GM19193 (cell line): Measurements from ENCODE around the gene ZBTB46.

Experiments used
- POLR2A ChIP-seq: IDR thresholded peaks from 4 replicates; pipeline ENCODE4 v1.6.1; 2011; ENCODE audit not compliant: insufficient read depth, insufficient read length; ENCODE audit errors: extremely low read depth

Gene ZBTB46

DNA sequence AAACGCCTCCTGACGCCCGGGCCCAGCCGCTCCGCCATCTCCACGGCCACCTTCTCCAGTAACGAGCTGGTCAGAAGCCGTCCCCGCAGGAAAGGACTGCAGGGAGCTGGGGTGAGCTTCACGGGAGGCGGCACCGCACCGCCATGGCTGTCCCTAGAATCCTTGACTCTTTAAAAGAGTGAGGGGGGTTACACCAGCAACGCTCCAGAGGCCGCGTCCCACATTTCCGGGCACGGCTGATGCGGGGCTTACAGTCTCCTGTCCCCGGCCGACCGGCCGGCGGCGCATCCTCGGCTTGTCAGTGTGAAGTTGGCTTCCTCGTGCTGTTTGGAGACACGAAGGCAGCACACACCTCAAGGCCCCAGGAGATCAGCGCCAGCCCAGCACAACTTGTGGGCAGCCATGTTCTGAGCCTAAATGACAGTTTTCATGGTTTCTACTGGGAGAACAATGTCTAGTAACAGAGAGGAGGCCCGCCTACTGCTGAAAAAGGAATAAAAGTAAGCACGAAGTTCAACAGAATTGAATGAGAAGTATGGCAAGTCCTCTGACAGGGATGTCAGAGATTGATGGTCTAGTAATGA, 61.1 kb downstream of the ZBTB46 start:
- TF ChIP-seq POLR2A, result no peak

DNA sequence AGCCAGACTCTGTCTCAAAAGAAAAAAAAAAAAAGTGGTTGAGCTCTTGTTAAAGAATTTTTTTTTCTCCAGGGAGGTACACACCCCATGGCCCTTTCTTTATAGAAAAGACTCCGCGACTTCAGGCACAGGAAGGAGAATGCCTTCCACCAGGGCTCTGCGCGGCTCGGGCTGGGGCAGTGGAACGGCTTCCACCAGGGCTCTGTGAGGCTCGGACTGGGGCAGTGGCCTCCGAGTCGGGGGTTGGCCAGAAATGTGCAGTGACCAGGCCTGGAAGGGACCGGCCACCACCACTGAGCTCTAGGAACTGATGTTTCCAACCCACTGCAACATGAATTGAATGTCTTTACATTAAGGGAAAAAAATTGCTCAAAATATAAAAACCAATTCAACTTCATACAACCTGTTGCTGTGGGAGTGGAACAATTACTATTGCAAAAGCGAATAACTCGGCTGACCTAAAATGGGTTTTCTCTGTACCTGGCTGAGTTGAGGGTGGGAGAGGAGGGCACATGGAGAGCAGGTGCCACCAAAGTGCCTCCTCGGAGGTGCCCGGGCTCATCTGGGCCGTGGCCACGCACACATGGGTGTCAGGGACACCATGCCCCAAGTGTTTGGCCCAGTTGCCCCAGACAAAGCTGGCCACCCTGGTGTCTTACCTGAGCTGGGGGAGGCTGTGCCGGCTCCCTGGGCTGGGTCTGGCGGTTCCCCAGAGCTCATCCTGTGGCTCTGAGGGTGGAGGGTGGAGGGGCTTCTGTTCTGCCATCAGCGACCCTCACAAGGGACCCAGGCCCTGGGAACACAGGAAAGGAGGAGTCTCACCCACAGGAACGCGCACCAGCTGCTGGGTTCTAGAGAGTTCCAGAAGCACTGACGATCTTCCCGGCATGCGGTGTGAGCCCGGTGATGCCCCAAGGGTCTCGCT, 62.2 kb downstream of the ZBTB46 start:
- no peak for TF ChIP-seq POLR2A

DNA sequence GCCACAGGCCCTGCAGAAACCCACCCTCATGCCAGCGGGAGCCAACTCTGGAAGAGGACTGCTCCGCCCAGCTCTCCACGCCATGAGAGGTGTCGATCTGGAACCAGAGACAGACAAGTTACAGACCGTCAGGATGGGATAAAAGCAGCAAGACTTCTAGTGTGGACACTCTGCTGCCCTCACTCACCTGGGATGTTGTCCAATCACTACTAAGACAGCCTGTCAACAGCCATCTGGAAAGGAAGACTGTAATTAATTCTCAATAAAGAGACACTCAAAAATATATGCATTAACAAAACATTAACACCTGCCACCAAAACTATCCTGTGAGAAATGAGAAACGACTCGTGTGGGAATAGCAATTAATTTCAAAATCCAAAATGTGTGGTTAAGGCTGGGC, 63.2 kb downstream of the ZBTB46 start:
- TF ChIP-seq POLR2A, result no peak

DNA sequence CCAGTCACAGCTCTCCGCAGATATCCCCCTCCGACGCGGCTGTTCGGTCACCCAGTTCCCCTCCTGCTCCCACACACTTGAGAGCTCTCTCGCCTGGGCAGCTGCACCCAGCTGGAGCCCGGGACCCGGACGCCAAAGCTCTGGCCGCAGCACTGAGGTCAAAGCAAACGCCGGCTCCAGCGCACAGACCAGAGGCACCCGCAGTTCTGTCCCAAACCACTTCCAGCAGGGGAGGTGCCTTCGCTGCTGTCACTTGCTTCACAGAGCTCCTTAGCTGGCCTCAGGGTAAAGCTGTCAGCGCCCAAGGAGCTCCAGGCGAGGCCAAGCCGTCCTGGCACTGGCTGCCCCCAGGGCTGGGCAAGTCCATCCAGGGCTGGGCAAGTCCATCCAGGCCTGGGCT, 63.6 kb downstream of the ZBTB46 start:
- no peak for TF ChIP-seq POLR2A

DNA sequence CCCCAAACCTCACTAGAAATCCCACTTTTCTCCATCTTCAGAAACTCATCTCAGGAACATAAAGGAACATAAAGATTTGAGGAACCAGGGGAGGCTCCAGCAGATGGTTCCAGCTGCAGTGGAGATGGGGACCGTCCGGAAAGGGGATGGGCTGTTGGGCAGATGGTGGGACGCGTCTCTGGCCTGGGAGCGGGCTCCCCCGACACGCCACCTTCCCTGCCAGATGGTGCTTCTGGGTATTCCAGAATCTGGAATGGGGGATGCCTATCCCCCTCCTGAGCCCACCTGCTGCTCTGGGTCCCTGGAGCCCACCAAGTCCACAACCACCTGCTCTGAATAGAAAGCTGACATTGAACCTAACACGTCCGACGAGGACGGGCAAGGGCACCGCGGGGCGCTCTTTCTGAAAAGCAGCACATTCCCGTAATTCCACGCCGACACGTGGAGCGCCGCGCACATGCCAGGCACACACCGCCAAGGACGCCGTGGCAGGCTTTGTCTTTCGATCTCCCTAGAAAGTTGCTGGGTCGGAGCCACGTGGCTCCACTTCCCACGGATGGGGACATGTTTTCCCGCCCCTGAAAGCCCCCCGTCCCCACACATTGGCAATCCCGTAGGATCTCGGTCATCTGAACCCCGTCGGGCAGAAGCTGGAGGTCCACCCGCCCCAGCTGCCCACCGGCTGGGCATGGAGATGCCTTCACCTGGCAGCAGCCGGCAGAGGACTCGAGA, 64.2 kb downstream of the ZBTB46 start:
- TF ChIP-seq POLR2A, result no peak

DNA sequence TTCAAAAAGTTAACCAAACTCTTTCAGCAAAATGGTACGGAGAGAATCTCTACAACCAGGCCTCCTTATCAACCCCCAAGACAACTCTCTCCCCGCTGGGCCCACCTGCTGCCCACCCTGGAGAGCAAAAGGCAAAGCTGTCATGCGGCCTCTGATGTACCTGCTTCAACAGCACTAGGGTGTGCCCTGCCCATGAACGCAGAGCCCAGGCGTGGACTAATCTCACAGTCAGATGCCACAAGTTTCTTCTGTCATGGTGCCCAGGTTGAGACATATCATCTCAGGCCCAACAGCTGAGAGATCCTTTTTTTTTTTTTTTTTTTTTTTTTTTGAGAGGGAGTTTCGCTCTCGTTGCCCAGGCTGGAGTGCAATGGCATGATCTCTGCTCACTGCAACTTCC, 65.2 kb downstream of the ZBTB46 start:
- no peak for TF ChIP-seq POLR2A

DNA sequence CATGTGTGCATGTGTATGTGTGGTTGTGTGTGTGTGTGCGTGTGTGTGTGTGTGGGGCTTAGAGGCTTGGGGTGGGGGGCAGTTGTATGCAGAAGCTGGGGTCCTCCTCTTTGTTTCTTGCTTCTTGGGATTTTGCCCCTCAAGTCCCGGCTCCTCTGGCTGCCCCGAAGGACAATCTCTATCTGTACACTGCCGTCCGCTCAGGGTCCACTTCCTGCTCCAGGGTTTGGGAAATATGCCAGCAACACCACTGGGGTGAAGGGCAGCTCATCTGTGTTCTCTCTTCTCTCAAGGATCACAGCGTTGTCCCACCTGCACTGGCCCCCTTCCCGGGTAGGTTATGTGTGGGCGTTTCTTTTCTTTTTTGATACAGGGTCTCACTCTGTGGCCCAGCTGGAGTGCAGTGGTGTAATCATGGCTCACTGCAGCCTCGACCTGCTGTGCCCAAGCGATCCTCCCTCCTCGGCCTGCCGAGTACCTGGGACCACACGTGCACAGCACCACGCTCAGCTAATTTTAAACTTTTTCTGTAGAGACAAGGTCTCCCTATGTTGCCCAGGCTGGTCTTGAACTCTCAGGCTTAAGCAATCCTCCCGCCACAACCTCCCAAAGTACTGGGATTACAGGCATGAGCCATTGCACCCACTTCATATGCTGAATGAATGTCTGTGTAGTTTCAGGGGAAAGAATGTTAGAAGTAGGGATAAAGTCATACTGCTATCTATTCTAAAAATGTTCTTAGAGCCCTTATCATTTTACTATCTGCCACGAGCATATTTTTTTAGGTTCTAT, 65.8 kb downstream of the ZBTB46 start:
- no peak for TF ChIP-seq POLR2A

DNA sequence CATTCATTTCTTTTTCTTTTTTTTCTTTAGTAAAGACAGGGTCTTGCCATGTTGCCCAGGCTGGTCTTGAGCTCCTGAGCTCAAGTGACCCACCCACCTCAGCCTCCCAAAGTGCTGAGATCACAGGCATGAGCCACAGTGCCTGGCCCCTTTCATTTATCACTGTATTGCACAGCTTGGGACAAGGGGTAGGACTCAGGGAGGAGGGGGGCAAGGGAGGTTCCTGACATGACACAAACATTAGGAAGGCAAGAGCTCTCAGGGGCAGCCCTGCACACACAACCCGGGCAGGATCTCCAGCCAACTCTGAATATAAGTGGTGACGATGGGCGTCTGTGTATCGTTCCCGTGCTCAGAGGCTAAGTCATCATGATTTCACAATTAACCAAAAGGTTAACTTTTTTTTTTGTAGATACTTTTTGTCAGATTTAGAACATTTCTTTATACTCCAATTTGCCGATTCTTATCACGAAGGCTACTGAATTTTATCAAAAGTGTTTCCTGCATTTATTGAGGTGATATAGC, 71.6 kb downstream of the ZBTB46 start:
- no peak for TF ChIP-seq POLR2A

DNA sequence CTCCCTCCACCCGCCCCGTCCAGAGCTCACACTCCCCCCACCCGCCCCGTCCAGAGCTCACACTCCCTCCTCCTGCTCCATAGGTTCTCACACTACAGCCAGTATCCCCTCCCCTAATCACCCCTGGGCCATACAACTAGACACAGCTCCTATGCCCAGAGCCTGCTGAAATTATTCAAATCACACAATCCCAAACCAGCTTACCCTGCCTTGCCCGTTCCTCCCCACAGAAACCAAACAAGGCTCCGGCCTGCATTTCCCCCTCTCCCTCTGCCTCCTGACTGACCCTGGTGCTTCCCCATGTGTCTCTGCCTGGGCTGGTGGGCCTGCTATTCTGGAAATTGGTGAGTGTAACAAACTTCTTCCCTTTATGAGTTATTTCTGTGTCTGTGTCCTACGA, 72.9 kb downstream of the ZBTB46 start:
- no peak for TF ChIP-seq POLR2A

DNA sequence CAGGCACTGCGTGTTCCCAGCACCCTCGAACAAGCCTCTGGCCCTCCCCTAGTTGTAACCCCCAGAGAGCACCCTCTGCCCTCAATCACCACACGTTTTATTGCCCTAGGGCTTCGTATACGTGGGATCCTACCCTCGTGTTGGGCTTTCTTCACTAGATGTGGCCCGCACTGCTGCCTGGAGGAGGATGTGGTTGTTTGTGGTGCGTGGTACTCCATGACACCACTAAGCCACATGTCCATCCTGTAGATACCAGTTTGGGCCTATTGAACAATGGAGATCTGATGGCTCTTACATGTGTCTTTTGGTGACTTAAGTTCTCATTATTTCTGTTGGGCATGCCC, 74.4 kb downstream of the ZBTB46 start:
- TF ChIP-seq POLR2A, result no peak

DNA sequence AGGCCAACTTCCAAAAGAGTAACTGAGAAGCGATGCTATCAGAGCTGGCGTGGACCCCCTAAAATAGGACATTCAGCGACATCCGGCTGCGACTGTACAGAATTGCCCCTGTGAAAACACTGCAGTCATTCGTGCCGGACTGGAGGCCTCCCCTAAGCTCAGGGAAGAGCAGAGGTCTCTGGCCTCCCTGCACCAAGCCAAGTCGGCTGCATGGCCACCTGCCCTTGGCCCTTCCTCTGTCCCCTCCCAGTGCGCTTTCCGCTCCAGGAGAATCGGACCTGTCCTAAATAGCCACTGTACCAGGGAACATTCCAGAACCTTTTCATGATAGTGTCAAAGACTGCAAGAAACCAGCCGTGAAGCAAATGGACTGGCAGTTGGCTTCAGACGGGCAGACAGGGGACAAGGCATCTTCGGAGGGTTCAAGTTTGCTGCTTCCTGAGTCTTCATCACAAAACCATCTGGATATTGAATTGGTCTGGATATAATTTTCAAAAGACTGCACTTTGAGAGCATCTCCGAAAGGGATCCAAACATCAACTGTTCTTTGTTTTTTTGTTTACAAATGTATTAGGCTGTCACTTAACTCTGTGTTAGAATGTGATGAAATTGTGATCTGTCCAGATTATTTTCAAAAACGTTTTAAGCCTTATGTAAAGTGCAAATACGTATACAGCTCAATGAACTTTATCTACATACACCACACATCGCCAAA, 75.0 kb downstream of the ZBTB46 start:
- no peak for TF ChIP-seq POLR2A

DNA sequence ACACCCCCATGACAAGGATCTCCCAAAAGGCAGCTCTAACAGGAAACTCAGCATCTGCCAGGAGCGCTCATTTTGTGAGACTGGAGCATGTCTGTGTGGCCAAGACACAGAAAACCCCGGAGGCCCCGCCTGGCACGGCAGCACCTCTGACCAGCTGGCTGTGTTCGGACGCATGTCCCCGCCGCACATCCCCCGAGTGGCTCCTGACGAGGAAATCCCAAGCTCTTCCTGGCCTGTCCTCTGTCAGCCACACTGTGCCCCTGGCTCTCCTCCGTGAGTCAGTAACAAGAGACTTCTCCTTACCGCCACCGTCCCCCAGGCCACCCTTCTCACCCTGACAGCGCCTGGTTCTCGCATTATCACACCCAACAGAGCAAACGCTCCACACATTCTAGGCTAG, 77.1 kb downstream of the ZBTB46 start:
- TF ChIP-seq POLR2A, result no peak

DNA sequence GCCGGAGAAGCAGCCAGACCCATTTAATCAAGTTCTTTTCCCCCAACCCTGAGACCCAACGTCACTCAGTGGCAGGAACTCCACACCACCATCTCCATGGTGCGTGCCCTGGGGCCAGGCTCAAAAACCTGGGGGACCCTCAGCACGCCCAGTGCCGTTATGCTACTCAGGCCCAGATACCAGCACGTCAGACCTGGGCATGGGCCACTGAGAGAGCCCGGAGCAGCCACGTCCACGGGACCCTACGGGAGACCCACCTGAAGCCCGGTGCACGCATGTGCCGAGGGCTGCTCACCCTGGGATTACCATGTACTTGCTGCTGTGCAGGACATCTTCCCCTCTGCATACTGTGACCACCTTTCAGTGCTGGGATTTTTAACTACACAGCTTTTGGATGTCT, 77.7 kb downstream of the ZBTB46 start:
- TF ChIP-seq POLR2A, result no peak

DNA sequence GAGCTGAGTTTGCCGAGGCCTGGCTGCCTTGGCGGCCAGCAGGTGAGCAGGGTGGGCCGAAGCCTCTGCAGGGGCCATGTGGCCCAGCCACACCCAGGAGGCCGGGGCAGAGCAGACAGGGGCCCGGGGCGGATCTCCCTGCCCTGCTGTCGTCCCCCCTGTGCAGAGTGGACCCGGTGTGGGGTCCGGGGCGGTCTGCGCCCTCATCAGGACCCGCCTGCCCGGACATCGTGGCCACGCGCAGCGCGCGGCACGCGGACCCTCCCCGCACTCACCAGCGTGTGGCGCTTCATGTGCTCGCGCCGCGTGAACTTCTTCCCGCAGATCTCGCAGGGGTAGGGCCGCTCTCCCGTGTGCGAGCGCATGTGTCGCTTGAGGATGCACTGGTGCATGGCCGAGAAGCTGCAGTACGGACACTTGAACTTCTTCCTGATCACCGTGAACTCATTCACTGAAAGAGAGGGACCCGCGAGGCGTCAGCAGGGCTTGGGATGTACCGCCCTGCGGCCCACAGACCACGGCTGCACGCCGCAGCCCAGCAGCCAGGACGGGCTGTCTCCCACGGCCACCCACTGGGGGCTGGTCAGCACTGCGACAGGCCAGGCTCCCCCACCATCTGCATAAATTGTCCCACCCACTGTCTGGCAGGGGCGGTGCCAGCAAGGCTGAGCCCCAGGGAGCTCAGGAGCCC, 78.5 kb downstream of the ZBTB46 start:
- TF ChIP-seq POLR2A, result no peak
